HG02981 (cell line): ENCODE results near the gene PPARG.
A peak's percentile ranks its signal among the peaks of the same experiment; 100 is the strongest.
"Not testable (repeated sequence)": the region's sequence is repeated elsewhere in the genome, so short reads cannot be mapped to it uniquely, and the experiment has no call there.

ENCODE experiments used
- ATAC-seq: cut with Tn5 transposase; IDR thresholded peaks from one replicate; pipeline ENCODE4 v1.9.1; 2021; ENCODE audit warnings: mild to moderate bottlenecking, moderate library complexity; ENCODE audit not compliant: unreplicated experiment

PPARG gene

DNA sequence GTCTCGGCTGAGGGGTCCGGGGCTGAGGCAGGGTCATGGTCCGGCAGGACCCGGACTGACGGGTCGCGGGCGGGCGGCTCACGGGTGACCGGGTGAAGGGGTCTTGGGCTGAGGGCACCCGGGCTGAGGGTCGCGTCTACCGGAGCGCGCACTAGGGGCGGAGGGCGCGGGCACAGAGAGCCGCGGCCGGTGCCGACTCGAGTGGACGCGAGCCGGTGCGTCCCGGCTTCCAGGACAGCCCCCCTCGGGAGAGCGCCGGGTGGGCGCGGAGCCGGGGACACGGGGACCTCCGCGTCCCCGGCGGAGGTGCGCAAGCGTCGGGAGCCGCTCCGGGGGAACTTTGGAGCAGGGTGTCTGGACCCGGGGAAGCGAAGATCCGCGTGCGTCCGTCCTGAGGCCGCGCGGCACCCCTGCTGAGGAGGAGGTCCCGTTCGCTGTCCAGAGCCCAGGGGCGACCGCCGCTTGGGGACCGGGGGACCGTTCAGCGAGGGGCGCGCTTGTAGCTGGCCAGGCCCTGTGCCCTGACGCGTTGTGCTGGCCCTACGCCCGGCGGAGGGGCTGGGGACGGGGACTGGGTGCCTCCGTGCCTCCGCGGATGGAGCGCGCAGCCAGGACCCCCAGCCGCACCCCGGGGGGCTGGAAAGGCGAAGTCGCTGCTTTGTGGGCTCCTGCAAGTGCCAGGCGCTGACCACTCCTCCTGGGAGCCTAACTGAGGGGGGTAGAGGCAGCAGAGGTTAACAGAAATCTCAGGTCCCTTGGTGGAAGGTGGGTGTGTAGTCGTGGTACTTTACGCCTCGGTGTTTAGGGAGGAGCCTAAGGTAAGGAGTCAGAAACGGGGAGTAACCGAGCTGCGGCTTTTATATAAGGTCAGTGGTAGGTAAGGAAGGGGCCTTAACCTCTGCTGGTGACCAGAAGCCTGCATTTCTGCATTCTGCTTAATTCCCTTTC lies at the start of gene PPARG:
TSS of gene PPARG (plus strand) at position 889 of the 948 bp plus-strand sequence. CDS start 90,642 bp downstream, outside the sequence.
- no peak for ATAC-seq

DNA sequence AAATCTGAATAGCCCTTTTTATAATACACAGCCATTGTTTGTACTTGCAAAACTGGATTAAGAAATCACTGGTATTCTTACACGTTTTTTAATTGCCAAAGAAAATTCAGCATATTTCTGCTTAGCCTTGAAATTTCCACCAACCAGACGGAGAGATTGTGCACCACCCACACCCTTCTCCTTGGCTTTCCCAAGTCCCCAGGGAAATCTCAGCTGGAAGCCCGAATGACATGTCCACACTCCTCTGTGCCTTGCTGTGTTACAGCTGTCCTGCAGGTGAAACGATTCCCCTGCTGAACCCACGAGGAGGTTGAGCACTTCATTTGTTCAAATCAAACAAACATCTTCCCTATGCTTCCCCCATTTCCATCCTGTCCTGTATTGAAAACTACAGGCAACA lies 49.6 kb upstream of the PPARG start:
- ATAC-seq: no peak

DNA sequence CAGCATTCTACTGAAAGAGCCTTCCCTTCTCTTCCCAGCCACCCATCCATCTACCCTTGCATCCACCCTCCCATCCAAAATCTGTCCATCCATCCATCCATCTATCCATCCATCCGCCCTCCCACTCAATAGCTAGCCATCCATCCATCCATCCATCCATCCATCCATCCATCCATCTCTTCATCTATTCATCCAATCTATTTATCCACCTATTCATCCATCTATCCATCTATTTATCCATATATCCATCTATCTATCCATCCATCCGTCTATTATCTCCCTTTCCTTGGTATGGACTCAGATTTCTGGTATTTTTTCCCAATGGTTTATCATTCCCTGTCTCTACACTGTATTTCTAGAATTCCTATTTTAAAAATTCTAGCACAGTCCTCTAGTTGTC lies 46.1 kb upstream of the PPARG start:
- no peak for ATAC-seq

DNA sequence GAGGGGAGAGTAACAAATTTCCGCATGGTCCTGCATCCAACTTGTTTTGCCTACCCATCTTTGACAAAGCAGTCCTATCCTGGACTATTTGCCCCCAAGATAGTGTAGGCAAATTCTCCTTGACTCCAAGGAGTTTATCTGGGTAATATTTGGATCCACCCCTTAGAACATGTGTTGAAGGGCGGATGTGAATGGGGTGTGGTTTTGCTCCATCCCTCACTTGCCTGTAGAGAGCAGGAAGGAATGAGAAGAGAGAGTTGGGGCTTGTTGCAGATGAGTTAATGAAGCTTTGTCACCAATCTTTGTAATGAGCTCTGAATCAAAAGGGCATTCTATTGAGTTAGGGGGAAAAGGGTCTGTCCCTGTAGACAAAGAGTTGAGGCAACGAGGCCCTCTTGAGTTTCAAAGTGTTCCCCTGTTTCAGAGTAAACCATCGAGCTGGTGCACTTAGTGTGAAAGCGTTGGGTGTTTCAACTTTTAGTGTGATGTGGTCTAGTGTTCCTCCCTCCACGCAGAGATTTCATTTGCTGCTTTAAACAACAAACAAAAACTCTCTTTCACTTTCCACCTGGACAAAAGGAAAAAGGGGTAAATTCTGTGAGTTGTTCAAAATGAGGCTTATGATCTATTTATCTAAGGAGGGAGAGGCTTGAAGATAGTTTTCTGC lies 42.2 kb upstream of the PPARG start:
- ATAC-seq: no peak

DNA sequence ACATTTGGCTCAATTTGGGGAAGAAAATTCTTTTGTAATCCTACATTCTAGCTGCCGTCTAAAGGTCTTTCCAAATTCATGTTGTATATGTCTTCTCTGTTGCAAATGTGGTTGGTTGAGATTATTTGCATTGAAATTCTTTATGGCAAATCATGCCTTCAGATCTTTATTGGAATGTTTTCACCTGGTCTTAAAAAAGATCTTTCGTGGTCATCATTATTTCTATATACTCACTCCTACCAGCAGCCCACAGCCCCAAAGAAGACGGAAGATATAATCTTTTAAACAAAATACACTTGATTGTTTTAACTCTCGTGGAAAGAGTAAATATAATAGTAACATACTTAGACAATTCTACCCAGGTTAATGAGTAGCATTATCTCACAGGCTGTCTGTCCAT lies 41.5 kb upstream of the PPARG start:
- ATAC-seq: no peak

DNA sequence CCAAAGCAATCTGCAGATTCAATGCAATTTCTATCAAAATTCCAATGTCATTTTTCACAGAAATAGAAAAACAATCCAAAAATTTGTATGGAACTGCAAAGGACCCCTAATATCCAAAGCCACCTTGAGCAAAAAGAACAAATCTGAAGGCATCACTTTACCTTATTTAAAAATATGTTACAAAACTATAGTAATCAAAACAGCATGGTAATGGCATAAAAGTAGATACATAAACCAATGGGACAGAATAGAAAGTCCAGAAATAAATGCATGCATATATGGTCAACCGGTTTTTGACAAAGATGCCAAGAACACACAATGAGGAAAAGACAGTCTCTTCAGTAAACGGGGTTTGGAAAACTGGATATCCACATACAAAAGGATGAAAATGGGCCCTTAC lies 39.4 kb upstream of the PPARG start:
- ATAC-seq: no peak

DNA sequence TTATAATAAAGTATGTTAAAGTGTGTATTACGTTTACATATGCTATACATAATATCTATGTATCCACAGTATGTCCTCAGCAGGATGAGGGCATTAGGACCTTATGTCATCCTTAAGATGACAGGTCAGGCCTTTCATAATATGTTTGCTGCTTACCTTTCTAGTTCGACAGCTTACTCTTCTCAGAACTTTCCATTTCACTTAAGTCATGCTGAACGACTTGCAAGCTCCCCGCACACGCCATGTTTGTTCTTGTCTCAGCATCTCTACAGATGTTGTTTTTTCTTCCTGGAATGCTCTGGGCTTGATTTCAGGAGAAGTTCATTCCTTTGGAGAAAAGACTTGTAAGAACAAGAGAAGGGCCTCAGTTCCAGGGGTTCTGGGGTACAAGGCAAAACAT lies 36.0 kb upstream of the PPARG start:
- no peak for ATAC-seq

DNA sequence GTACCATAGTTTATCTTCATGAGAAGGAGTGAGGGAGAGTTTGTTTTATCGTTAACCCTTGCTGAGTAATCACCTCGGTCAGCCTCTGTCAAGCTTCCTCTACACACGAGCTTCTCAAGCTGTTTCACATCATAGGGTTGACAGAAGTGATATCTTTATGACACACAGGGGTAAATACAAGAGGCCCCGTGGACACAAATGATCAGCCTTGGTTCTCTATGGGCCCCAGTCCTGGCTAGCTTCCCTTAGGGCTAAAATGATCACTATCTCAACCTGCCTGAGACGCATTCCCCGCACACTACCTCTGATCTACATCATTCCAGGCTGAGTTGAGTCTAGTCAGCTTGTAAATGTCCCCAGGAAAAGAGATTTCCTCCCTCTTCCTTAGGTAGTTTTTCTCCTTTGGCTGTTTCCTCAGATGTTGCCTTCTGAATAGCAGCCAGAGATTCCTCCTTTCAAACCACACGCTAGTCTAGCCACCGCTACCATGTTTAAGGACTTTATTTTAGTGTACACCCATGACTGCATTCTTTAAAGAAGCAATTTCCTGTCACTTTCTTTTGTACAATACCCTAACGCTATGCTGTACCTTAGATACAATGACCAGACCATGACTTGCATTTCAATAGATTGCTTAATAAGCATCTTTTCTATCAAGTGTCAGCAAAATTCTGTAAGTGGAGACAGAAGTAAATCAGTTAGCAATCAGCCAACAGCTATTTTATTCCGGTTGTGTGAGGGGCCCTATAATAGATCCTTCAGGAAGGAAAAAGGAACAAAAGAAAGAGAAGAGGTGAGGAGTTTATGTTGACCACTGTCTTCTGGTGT lies 35.1 kb upstream of the PPARG start:
- no peak for ATAC-seq

DNA sequence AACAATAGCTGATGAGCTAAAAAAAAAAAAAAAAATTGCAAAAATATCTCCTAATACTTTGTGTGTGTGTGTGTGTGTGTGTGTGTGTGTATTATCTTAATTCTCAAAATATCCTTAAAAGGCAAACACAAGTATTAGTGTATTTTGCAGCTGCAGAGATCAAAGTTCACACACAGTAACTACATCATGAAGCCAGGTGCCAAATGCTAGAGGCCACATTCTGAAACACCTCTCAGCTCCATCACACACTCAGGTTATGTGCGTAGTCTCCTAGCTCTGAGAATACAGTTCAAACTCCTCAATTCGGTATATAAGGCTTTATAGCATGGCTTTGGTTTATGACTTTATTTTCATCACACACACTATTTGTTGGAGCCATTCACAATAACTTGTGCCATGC lies 33.5 kb upstream of the PPARG start:
- no peak for ATAC-seq

DNA sequence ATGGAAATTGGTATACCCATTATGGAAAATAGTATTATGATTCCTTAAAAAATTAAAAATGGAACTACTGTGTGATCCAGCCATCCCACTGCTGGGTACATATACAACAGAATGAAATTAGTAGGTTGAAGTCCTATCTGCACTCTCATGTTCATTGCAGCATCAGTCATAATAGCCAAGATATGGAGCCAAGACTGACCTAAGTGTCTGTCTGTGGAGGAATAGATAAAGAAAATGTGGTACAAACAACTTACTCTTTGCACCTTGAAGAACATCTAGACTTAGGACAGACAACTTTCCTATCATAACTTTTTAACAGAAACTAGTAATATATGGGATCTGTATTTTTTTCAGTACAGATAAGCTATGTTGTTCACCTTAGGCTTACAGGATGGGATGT lies 30.0 kb upstream of the PPARG start:
- no peak for ATAC-seq

DNA sequence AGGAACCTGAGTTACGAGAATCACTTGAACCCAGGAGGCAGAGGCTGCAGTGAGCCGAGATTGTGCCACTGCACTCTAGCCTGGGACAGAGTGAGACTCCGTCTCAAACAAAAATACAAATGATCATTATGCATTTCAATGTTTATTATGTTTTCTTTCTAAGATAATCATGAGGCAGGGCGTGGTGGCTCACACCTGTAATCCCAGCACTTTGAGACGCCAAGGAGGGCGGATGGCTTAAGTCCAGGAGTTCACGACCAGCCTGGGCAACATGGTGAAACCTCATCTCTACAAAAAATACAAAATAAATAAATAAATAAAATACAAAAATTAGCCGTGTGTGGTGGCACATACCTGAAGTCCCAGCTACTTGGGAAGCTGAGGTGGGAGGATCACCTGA lies 26.7 kb upstream of the PPARG start:
- not testable (repeated sequence) for ATAC-seq

DNA sequence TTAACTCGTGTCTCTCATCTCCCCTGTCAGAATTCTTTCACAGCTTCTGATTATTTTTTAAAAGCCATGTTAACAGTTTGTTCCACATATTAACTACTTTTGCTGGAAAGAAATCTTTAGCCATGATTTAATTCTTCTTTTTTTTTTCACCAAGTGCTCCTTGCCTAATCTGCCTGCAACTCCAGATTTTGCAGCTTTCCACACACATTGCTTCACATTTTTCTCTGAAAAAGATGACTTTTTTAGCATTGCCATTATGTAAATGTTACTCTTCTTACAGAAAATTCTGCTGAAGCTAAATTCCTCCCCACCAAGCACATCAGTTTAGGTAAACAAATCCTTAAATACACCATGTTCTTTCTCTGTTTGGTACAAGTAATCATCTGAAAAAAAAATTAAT lies 23.4 kb upstream of the PPARG start:
- ATAC-seq: no peak

DNA sequence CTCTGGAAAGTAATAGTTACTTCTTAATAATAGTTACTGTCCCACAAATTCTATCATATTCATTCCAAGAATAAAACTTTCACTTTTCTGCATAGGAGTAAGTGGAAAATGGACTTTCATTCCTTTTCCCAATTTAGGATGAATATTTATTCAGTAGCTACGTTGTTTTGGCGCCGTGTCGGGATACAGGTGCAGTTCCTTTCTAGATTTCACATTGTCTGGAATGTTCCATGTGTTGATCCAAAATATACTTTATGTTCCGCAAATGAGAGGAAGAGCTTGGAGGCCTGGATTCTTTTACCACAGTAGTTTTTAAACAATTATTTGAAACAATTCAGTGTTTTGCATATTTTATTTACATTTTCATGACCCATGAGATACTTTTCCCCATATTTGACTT lies 22.8 kb upstream of the PPARG start:
- no peak for ATAC-seq

DNA sequence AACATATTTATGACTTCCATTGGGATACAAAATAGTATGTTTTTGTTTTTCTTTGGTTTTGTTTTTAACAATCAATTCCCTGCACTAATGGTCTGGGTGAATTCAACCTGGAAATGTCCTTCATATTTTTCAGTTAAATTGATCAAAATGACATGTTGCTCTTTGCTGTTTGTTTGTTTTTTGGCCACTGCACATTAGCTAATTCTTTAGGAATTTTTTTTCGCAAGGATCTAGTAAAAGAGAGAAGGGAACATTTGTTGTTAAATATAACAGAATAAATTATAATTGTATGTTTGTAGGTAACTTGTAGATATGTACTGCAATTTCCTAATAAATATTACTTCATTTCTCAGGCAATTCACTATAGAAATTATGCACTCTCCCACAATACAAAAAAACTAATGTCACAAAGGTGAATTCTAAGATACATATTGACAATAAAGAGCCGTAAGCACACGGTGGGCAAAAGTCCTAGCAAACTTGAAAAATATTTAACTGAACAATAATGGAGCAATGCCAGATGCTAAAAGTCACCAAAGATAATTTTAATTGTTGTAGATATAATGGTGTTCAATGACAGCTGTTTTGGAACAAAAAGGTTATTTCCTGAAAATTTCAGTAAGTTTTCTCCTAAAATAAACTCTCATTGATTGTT lies 21.4 kb upstream of the PPARG start:
- ATAC-seq: no peak

DNA sequence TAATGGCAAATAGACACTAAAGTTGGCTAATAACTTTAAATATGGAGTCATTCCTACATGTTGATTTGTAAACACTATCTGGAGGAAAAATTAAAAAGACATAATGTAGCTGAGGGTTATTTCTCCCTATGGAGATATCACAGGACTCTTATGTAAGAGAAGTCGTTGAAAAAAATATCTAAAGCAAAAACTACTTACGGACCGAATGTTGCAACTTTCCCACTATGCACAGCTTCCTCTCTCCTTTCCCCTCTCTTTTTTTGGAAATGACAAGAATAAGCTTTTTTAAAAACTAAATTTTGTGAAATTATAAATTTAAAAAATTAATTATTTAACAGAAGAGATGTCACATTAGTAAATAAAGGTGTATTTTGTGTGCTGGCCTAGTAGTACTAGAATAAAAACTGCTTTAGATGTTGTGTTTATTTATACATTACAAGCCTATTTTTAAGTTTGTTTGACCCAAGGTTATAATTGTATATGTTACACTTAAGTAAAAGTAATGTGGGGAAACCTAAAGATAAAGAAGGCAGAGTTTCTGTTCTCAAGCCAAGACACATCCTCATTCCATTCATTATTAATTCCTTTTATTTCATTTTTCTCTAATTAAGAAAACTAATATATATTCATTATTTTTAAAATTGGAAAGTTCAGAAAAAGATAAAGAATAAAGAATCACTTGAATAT lies 20.7 kb upstream of the PPARG start:
- no peak for ATAC-seq

DNA sequence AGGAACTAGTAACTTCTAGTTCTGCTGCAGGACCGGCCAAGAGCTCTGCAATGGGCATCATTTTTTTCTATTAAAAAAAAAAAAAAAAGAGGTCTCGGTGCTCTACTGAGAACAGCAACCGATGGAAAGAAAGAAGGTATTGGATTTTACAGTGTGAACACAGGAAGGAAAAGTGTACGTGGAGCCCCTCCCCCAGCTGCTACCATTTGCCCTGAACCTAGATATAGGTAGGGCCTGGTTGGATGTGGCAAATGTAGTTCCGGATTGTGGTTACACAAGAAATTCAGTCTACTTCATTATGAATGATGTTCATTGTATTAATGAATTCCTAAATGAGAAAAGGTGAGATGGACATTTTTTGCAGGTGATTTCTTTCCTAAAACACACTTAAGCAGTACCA lies 17.9 kb upstream of the PPARG start:
- ATAC-seq: no peak

DNA sequence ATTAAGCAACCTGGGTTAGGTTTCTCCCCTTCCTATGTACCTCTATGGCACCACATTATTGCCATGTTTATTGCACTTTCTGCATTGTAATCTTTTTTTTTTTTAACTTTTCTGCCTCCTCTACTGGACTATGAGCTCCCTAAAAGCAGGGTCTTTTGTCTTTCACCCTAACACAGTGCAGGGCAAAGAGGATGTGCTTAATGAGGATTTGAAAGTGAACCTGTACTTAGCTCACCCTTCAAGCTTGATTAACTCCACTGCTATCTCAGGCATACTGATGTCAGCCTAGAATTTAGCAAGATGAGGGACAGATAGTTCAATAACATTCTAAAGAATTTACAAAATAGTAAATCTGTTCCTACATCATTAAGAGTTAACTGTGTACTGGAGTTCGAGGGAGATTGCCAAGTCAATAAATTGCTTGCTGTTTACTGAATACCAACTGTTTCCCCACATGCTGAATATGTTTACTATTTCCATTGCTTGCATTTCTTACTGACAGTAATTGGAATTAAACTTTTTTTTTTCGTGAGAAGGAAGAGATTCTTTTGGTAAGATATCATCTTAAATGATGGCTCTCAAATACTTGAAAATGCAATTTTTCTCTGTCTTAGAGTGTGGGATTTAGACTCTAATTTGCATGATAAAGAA lies 15.7 kb upstream of the PPARG start:
- ATAC-seq: peak; percentile 93

DNA sequence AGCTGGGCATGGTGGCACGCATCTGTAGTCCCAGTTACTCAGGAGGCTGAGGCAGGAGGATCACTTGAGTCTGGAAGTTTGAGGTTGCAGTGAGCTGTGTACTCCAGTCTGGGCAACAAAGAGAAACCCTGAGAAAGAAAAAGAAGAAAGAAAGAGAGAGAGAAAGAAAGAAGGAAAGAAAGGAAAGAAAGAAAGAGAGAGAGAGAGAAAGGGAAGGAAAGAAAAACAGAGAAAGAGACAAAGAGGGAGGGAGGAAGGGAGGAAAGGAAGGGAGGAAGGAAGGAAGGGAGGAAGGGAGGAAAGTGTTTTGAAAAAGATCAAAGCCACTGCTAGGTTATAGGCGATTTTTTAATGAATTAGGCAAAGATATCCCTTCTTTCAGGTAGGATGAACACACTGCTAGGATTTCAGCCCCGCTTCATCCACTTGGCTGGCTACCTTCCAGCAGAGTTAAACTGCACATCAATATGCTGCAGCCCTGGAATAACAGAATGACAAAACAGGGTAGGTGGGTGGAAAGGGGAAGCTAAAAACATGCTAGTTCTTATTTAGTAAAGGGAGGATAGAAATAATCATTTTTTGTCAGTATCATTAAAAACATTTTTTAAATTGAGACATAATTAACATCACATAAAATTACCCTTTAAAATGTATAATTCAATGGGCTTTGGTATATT lies 12.8 kb upstream of the PPARG start:
- no peak for ATAC-seq

DNA sequence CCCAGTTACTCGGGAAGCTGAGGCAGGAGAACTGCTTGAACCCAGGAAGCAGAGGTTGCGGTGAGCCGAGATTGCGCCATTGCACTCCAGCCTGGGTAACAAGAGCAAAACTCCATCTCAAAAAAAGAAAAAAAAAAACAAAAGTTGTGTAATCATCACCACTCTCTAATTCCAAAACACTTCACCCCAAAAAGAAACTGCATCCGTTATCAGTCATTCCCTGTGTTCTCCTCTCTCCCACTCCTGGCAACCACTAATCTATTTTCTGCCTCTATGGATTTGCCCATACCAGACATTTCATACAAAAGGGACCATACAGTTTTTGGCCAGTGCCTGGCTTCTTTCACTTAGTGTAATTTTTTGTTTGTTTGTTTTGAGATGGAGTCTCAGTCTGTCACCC lies 12.0 kb upstream of the PPARG start:
- ATAC-seq: not testable (repeated sequence)
